ENCODE results near the gene UXS1.

GRCh38 chr2:106119074-106119473 is 75.0 kb downstream of the UXS1 start:
- no peak for TF ChIP-seq SUZ12 (IDR thresholded peaks at IDR 0.05; ENCODE audit: extremely low read depth, insufficient read depth, insufficient read length)
- no peak for TF ChIP-seq YY1 (IDR thresholded peaks at IDR 0.05; ENCODE audit: insufficient read depth, insufficient read length)

Measured in NT2/D1 (cell line).